Measurements from ENCODE around the gene NFYC.

NFYC gene

DNA sequence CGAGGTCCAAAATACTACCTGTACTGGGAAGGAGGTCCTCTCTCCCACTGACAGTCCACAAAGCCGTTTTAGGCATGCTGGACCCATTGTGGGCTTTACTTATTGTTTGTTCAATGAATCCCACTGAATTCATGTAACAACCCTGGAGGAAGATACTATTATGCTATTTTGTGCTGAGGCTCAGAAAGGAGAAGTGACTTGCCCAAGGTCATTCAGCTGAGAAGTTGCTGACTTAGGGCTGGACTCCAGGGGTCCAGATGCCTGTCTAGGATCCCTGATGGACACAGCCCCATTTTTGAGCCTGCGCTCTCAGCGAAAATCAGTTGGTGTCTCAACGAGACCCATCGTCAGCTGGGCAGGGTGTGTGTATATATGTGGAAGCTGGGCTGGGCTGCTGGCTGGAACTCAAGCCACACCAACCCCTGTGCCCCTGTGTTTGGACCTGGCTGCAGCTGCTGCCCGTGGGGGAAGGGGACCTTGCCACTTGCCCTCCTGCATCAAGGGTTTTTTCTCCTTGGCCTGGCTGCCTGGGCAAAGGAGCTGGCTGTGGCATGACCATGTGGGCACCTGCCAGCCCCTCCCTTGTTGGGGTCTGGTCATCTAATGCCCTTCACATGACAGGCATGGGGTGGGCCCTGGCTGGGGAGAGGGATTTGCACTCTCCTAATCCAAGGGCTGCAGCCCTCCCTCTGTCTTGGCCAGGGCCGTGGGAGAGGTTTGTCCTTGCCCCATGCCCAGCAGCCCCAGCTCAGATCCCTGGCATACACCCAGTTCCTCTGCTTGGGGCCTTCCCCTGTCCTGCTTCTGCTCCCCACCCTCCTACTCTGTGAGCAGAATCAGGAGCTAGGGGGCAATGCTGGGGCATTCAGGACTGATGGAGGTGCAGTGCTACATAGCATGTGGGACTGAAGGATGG, 107.1 kb downstream of the NFYC start:
- no peak for DNase-seq

DNA sequence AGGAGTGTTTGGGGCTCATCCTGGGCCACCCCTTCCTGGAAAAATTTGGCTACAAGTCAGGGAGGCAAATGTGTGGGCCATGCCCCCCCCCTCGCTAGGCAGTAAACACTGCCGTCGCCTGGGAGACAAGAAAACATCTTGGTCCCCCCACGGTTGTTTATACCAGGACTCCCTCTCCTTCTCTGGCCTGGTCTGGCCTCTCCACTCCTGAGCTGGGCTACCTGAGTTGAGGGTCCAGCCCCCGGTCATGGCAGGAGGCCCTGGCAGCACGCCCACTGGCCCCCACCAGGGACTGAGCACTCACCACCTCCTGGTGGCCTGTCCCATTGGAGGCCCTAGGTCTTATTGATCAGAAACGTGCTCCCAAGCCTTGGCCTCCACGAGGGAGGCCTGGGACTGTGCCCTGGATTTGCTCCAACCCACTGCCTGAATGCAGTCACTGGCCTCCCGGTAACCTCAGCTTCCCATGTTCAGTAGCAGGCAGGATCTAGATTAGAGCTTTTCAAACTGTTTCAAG, 107.9 kb downstream of the NFYC start:
- peak; percentile 17 for DNase-seq

DNA sequence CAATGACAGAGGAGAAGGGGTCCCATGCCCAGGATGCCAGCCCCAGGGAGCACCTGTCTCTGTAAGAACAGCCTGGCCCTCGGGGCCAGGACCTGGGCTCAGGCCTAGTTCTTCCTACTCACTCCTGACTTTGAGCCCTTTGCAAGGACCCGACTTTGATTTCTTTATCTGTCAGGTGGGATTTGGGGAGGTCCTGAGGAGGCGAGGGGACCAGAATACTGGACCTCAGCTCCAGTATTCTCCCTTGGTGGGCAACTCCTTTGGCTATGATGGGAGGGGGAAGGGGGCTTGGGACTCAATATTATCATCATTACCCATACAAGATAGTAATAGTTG, 110.2 kb downstream of the NFYC start:
- DNase-seq: no peak

DNA sequence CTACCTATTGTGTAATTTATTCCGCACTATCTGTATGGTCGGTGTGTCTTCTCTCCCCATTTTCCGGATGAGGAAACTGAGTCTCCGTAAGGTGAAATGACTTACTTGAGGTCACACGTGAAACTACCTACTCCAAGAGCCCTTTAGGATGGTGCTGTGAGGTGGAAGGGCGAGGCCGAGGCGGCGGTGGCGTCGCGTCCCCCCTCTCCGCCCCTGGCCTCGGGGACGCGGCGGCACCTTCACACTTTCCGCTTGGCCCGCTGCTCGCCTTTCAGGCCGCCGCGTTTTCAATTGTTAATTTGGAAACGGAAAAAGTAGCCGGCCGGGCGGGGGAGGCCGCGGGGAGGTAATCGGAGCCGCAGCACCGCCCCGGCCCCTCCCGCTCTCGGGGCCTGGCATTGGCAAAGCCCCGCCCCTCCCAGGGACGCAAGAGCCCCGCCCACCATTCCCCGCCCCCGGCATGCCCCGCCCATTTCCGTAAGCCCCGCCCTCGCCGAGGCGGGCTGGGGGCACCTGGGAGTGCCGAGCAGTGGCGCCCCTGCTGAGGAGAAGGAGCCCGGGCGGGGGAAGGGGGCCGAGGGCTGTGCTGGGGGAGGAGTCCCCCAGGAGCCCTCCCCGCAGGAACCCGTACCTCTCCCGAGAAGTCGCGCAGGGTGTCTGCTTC, 110.7 kb downstream of the NFYC start:
- peak; percentile 62 for DNase-seq

DNA sequence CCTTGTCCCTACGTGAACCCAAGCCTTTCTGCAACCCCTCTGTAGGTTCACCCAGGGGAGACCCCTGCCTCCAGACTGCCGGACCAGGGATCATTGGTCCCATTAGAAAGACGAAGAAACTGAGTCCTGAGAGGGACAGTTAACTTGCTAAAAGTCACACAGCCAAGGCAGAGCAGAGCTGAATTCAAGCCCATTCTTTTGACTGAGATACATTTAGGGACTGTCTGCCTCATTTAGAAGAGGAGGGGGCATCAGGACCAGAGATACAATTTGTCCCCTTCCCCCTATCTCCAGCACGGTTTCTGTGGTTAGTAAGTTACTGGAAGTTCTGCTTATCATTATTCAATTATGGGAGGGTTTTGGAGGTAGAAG, 111.2 kb downstream of the NFYC start:
- no peak for DNase-seq

DNA sequence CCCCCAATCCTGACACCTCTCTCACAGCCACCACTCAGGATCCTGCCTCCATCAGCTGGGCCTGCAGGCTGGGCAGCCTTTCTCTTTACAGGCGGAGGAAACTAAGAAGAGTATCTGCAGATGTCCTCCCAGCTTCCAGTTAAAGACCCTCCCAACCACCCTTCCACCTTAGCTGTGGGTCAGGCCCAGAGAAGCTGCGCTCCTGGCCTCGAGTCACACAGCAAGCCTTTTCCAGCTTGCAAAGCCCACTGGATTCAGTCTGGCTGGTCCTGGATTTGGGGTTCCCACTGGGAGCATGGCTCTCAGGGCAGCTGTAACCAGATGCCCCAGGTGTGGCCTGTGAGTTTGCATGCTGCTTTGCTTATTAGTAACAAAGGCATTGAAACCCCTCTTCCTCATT, 111.9 kb downstream of the NFYC start:
- DNase-seq: no peak

DNA sequence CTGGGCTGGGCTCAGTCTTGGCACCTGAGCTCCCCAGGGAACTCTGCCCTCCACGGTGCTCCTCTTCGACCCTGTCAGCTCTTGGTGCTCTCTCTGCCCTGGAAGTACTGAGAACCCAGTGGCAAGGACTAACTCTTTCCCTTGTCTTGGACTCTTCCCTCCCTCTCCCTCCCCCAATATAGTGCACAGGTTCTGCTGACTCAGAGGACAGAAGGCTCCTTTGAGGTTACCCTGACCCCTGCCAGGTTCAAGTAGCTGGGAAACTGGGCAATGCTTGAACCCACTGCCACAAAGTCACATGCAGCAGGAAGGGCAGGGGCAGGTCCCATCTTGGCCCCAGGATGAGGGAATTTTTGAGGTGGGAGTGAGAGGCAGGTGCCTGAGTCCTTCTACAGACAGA, 112.4 kb downstream of the NFYC start:
- DNase-seq: no peak

DNA sequence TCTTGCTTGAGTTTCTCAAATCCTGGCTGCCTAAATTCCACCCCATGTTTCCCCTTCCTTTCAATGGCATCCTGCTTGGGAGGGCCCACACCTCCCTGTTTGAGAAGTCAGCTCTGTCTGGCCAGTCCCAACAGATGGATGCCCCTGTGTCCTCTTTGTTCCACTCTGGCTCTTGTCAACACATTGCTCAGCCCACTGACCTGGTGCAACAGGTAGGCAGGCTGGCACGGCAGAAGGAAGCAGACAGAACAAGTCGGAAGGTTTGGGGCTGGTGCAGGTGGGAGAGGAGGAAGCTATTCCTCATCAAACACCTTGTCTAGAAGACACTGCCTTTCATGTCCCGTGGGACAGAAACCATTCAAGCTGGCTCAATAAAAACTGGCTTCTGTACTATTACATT, 114.7 kb downstream of the NFYC start:
- DNase-seq: no peak

DNA sequence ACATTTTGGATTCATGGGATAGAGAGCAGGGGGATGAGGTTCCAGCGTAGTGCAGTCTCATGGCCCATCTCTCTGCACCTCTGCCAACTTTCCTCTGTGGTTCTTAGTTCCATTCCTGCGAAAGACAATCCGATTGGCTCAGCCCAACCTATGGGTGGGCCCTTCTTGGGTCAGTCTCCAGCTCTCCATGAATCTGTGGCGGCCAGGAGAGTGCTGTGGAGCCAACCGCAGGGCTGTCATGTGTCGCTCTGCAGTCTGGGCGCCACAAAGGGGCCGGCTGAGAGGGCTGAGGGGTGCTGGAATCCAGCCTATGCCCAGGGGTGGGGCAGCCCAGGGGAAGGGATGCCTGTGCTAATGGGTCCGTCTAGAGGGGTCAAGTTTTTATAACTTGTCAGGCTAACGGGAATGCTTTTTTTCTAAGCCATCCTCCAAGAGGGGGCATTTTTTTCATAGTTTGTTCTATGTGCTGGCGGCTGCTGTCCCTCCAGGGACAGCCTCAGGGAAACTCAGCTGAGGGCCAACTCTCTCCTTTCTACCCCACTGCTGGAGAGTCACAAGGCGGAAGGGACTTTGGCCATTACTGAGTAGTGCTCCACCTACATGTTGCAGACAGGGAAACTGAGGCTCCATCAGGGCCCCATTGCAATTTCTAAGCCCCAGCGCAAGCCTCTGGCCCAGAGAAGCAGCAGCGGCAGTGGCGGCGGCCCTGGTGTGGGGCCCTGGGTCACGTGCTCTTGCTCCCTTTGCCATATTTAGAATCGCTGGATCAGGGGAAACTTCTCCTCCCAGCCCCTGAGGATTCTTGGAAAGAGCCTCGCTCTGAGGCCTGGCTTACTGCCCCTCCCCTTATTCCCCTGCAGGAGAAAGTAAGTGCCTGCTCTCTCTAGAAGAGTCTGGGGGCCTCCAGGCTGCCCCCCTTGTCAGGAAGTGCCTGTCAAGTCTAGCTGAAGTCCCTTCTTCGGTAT, 115.5 kb downstream of the NFYC start:
- DNase-seq: no peak

DNA sequence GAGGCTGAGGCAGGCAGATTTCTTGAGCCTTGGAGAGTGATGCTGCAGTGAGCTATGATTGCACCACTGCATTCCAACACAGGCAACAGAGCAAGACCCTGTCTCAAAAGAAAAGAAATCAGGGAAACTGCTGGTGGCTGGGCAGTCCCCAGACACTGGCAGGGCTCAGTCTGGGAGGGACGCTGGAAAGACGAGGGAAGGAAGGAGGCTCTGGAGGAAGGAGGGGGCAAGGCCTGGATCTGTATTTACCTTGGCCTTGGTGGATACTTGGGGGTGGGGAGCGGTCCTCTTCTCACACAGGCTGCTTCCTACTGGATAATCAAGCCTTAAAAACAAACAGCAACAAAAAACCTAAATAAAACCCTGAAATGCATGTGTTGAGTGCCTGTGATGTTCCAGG, 116.5 kb downstream of the NFYC start:
- DNase-seq: no peak

DNA sequence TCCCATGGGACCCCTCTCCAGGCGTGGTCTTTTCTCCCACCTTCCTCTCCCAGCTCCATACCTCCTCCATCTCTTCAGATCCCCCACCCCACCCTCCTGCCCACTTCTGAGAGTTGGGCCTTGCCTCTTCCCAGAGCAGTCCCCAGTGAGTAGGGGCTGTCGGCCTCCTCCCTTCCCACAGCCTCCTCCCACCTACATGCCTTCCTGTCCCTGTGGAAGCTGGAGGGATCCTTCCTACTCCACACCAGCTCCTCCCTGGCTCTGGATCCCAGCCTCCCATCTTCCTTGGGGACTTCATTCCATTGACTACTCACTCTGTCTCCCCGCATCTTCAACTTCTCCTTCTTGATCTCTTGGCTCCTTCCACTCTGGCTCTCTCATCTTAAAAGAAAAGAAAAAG, 116.9 kb downstream of the NFYC start:
- no peak for DNase-seq

DNA sequence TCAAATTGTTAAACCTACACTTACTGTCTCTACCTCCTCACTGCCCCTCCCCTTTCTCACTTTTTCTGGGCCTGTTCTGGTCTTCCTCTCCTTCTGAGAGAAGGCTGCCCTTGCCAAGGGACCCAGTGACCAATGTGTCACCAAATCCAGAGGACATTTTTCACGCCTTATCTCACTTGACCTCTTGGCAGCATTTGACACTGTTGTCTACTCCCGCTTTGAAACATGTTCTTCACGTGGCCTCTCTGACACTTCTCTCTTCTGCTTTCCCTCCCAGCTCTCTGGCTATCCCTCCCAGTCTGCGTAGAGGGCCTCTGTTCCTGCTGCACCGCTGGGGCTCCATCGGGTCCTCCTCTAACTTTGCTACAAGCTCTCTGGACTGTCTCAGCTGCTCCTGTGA, 117.4 kb downstream of the NFYC start:
- no peak for DNase-seq

DNA sequence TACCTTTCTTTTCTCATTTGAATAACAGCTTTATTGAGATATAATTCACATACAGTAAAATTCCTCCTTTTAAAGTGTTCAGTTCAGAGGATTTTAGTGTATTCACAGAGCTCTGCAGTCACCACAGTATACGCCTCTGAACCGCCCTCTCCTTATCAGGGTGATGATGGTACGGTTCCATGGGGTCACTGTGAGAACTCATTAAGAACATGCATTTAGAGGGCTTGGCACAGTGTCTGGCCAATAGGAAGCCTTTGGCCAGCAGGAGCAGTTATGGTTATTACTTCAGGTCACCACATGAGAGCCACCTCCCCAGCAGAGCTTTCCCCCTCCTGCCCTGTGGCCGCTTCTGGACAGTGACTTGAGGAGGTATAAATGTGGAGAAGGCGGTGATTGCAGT, 119.4 kb downstream of the NFYC start:
- DNase-seq: no peak

DNA sequence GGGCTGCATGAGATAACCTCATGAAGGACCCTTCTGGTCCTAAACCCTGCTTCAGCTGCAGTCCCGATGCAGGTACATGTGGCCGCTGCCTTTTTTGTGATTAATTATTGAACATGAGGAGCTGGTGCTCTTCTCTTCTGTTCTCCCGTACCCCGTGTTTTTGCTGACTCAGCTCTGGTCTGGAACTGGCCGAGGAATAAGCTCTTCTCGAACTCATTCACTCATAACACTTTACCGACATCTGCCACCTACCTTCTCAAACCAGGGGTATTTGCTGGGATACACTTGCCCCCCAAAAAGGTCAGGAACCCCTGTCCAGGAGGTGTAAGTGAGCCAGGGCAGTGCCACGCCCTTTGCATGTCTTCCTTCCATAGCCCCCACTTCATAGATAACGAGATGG, 123.9 kb downstream of the NFYC start:
- DNase-seq: no peak

DNA sequence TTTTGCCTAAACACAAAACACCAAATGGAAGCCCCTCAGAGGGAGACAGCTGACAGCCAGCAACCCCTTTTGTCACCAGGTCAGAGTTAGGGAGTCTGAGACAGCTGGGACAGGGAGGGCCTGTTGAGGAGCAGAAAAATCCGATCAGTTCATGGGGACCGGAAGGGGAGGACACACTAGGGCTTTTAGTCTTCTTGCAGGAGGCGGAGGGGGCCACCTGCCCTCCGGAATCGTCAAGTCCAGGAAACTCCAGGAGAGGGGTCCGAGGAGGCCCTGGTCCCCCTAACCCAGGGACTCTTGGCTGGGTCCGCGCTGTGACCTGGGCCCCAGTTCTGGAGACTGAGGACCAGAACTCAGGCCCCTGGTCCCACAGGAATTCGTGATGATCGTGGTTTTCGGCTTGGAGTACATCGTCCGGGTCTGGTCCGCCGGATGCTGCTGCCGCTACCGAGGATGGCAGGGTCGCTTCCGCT, 126.3 kb downstream of the NFYC start:
- no peak for DNase-seq

DNA sequence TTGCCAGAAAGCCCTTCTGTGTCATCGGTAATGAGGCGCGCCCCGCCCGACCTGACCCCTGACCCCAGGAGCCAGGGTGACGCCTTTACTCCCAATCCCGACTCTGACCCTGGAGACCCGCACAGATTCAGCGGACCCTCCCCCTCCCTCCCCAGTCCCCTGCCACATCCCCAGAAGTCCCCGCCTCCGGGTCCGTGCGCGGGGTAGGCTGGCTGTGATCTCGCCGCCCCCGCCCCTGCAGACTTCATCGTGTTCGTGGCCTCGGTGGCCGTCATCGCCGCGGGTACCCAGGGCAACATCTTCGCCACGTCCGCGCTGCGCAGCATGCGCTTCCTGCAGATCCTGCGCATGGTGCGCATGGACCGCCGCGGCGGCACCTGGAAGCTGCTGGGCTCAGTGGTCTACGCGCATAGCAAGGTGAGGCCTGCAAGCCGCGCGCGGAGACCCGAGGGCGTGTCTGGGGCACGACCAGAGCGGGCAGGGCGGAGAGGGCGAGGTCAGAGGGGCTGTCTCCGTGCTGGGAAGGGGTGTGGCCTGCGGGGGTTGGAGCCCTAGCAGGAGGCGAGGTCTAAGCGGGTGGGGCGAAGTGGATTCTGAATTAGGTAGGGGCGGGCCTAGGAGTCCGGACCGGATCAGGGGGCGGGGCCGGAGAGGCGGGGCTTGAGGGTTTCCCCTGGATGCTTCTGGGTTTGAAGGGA, 126.9 kb downstream of the NFYC start:
- no peak for DNase-seq

DNA sequence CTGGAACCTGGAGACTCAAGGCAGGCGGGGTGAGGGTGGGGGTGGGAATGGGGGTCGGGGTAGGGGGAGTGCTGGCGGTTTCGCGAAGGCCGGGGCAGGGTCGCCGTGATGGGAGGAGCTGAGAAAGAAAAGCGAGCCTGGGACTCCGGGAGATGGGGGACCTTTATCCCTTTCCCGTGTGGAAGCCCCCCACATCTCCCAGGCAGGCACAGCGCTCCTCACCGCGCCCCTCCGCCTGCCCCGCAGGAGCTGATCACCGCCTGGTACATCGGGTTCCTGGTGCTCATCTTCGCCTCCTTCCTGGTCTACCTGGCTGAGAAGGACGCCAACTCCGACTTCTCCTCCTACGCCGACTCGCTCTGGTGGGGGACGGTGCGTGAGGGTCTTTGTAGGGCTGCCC, 127.6 kb downstream of the NFYC start:
- no peak for DNase-seq

DNA sequence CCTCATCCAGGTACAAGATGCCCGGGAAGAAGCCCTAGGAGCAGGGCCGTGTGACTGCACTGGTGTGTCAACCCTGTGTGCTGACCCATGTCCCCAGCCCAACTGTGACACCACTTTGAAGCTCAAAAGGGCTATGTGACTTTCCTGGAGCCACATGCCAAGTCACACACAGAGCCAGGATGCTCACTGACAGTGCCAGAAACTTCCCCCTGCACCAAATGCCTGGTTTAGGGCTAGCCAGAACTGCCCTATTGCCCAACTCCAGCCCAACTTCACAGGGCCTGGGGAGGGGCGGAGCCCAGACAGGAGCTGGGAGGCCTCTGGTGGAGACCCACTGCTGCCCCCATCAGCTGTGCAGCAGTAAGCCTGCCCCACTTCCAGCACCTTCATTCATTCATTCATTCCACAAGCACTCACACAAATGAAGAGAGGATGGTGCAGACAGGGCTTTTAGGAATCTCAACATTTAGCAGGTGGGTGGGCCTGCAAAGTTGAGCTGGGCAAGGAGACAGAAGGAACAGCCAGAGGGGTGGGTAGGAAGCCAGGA, 128.8 kb downstream of the NFYC start:
- no peak for DNase-seq
